ENCODE measurements around the gene SLC47A1.

SLC47A1 gene

DNA sequence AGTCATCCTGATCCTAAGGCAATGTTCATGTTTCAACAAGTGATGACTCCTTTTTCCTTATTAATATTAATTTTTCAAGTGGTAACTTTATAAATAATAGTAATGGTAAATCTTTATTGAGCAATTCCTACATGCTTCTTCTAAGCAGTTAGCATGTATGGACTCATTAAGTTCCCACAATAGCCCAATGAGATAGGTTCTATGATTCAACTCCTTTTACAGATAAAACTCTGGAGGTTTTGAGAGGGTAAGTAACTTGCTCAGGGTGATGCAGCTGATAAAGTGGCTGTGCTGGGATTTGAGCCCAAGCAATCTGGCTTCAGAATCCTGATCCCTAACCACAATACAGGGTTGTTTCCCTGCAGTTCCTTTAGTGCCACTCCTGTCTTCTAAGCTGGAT is 25.3 kb downstream of the SLC47A1 start:
- no peak for DNase-seq (ENCODE audit: low read depth in 2 of 2)
- H3K4me3 ChIP-seq (replicated peaks in 1 of 2; ENCODE audit: low read depth in 2 of 2, low read length in 2 of 2): no peak overlapping the region
- TF ChIP-seq, protein P1, sequence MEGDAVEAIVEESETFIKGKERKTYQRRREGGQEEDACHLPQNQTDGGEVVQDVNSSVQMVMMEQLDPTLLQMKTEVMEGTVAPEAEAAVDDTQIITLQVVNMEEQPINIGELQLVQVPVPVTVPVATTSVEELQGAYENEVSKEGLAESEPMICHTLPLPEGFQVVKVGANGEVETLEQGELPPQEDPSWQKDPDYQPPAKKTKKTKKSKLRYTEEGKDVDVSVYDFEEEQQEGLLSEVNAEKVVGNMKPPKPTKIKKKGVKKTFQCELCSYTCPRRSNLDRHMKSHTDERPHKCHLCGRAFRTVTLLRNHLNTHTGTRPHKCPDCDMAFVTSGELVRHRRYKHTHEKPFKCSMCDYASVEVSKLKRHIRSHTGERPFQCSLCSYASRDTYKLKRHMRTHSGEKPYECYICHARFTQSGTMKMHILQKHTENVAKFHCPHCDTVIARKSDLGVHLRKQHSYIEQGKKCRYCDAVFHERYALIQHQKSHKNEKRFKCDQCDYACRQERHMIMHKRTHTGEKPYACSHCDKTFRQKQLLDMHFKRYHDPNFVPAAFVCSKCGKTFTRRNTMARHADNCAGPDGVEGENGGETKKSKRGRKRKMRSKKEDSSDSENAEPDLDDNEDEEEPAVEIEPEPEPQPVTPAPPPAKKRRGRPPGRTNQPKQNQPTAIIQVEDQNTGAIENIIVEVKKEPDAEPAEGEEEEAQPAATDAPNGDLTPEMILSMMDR (IDR thresholded peaks at IDR 0.05; ENCODE audit: low read depth, low read length): no peak

DNA sequence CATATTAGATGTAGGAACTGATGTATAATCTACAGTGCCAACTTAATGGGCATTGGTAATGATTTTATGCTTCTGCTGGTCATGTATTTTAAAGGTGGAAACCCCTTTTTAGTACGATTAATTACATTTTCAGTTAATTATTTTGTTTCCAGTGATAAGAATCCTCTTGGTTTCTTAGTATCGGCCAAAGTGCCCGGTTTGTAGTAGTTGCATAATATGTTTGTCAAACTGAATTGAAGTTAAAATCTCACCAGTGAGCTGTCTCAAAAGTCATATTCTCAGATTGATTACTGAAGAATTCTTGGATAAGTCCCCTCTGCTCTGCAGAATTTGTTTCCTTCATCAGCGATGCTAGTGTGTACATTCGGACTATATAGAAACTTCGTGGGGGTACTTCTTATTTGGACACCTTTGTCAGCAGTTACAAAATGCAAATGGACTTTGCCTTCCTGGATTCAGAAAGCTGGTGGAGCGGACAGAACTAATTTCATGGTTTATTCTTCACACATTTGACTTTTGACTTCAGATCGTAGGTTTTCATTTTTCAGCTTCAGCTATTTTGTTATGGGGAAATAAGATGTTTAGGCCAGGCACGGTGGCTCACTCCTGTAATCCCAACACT is 28.2 kb downstream of the SLC47A1 start:
- TF ChIP-seq, protein P1 (IDR thresholded peaks at IDR 0.05; ENCODE audit: low read depth, low read length): no peak
- no peak for DNase-seq (ENCODE audit: low read depth in 2 of 2)
- H3K4me3 ChIP-seq (replicated peaks in 1 of 2; ENCODE audit: low read depth in 2 of 2, low read length in 2 of 2): no peak overlapping the region

DNA sequence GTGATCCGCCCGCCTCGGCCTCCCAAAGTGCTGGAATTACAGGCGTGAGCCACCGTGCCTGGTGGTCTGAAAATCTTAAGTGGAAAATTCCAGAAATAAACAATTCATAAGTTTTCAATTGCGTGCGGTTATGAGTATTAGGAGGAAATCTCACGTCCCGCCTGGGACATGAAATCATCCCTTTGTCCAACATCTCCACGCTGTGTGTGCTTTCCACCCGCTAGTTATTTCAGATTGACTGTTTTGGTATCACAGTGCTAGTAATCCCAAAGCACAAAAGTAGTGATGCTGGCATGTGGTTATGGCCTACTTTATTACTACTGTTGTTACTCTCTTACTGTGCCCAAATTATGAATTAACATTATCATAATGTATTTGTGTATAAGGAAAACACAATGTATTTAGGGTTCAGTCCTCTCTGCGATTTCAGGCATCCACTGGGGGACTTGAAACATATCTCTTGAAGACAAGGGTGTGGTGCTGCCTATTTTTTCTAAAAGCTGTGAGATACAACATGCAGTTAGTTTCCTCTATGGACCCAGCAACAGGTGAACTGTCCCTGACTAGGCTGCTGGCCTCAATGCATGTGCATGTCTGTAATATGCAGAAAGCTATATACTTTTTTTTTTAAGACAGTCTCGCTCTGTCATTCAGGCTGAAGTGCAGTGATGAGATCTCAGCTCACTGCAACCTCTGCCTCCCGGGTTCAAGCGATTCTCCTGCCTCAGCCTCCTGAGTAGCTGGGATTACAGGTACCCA is 32.3 kb downstream of the SLC47A1 start:
- DNase-seq (ENCODE audit: low read depth in 2 of 2): no peak
- TF ChIP-seq, protein P1 (IDR thresholded peaks at IDR 0.05; ENCODE audit: low read depth, low read length): no peak
- no peak overlapping the region for H3K4me3 ChIP-seq (replicated peaks in 1 of 2; ENCODE audit: low read depth in 2 of 2, low read length in 2 of 2)

DNA sequence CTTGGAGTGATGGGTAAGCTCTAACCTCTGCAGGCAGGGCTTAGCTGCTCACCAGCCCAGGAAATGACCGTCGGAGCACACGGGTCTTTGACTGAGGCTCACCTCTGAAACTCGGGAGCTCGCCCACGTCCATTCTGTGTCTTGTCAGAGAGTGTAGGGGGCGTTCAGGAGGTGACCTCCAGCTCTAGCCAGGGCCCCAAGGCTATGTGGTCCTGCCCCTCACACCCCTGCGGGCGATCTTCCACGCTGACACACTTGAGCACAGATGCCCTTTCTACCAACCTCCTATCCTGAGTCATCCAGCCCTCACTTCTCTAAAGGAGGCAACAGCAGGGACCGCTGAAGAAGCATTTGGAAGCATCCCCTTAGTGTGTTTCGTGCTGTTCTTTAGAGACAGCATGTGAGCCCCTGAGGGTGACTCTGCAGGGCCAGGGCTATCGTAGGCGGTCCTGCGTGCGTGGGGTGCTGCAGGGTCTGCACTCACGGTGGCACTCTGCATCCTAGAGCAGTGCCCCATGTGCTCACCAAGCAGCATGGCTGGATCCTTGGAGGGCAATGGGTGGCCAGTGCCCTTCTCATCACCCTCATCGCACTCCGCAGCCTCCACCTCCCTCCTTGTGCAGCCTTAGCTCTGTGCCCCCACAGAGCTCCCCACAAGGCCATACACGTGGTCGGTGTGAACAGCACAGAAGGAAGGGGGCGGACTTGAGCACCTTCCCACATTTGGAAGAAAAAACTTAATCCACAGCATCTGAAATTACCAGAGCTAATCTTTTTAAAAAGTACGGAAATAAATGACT is 33.8 kb downstream of the SLC47A1 start:
- no peak for DNase-seq (ENCODE audit: low read depth in 2 of 2)
- H3K4me3 ChIP-seq (replicated peaks in 1 of 2; ENCODE audit: low read depth in 2 of 2, low read length in 2 of 2): no peak overlapping the region
- TF ChIP-seq, protein P1 (IDR thresholded peaks at IDR 0.05; ENCODE audit: low read depth, low read length): no peak

DNA sequence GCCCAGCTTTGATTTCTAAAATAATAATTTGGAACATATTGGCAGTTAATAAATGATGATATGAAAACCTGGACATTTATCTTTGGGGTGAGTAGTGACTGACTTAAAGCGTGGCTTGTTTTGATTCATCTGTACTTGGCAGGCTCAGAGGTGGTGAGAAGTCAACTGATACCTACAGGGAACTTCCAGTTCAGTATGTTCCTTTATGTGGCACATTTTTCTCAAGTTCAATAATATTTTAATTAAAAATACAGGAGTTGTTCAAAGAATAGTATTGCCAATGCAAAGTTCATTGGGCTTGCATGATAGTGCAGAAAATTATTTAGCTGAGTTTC is 34.3 kb downstream of the SLC47A1 start:
- no peak for DNase-seq (ENCODE audit: low read depth in 2 of 2)
- H3K4me3 ChIP-seq (replicated peaks in 1 of 2; ENCODE audit: low read depth in 2 of 2, low read length in 2 of 2): no peak overlapping the region
- TF ChIP-seq, protein P1 (IDR thresholded peaks at IDR 0.05; ENCODE audit: low read depth, low read length): no peak

DNA sequence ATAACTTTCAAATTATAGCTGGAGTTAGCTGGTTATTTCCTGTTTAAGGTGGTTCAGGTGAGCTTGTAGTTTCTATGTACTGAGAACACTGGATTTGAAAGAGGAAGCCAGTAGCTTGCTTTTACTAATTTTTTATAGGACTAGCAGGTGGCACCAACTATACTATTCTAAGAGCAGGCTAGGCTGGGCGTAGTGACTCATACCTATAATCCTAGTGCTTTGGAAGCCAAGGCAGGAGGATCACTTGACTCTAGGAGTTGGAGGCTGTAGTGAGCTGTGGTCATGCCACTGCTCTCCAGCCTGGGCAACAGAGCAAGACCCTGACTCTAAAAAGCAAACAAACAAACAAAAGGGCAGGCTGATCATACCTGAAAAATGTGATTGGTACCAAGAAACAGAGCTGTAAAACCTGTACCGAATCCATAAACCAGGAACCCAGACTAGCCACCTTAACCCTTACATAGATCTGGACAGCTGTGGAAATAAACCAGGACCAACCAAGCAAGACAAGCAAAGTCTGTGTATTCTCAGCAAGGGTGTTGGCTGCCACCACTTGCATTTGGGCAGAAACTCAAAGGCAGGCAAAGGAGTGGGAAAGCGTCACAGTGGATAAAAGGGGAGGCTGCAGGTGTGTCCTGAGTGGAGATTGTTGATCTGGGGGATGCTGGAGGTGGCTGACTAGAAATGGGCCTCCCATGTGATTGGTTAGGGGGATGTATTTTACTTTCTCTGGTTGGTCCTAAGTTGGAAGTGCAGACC is 36.3 kb downstream of the SLC47A1 start:
- H3K4me3 ChIP-seq (replicated peaks in 1 of 2; ENCODE audit: low read depth in 2 of 2, low read length in 2 of 2): no peak overlapping the region
- DNase-seq (ENCODE audit: low read depth in 2 of 2): no peak
- TF ChIP-seq, protein P1 (IDR thresholded peaks at IDR 0.05; ENCODE audit: low read depth, low read length): no peak
